CD14-positive monocyte (primary cell): Measurements from ENCODE around the gene KRTAP4-6. TPM values are rescaled to one million over a fixed set of nuclear protein-coding genes. Genes with fewer than 3 reads are reported as not detected.
"Not testable (repeated sequence)": the region's sequence is repeated elsewhere in the genome, so short reads cannot be mapped to it uniquely, and the experiment has no call there.

ENCODE experiments used
- DNase-seq, 3 donors: peaks; one replicate each; pipeline ENCODE4 v3.0.0-alpha.2; 2011 to 2022
- H2AFZ ChIP-seq: 2 replicates; pipeline ENCODE4 v1.6.0; 2012; ENCODE audit warnings: mild to moderate bottlenecking, low read depth, low read length, inconsistent platforms; ENCODE audit not compliant: insufficient read depth, poor library complexity, severe bottlenecking
- H3K27ac ChIP-seq, 2 donors: 1 replicate in 1 of 2; 2 replicates in 1 of 2; pipeline ENCODE4 v1.5.1; 2012 to 2013; ENCODE audit warnings: low read length in 2 of 2, control low read depth in 1 of 2, inconsistent platforms in 1 of 2, low read depth in 1 of 2, mild to moderate bottlenecking in 1 of 2
- H3K27me3 ChIP-seq, 2 donors: one replicate each; pipeline versions ENCODE4 v1.6.0 to v1.6.1; 2011 to 2013; ENCODE audit warnings: low read length in 2 of 2; ENCODE audit not compliant: control insufficient read depth in 2 of 2, insufficient read depth in 2 of 2
- H3K36me3 ChIP-seq, 2 donors: replicated peaks in 1 of 2; 1 replicate in 1 of 2; 2 replicates in 1 of 2; pipeline versions ENCODE4 v1.5.1 to v1.6.1; 2012 to 2013; ENCODE audit warnings: low read length in 2 of 2, control low read depth in 1 of 2, inconsistent platforms in 1 of 2, mild to moderate bottlenecking in 1 of 2; ENCODE audit not compliant: insufficient read depth in 2 of 2, control insufficient read depth in 1 of 2
- H3K4me1 ChIP-seq, 2 donors: 1 replicate in 1 of 2; 2 replicates in 1 of 2; pipeline versions ENCODE4 v1.5.1 to v1.6.1; 2012 to 2013; ENCODE audit warnings: low read length in 2 of 2, control low read depth in 1 of 2, inconsistent platforms in 1 of 2, mild to moderate bottlenecking in 1 of 2, moderate library complexity in 1 of 2; ENCODE audit not compliant: insufficient read depth in 2 of 2, control insufficient read depth in 1 of 2
- H3K4me2 ChIP-seq: replicated peaks from 2 replicates; pipeline ENCODE3; 2012; ENCODE audit warnings: low read length, moderate library complexity, mild to moderate bottlenecking; ENCODE audit not compliant: poor library complexity, severe bottlenecking; ENCODE audit errors: extremely low read depth
- H3K4me3 ChIP-seq, 3 experiments: fragments of 200-600 bp in 1 of 3; sonication (generic) in 1 of 3; replicated peaks in 1 of 3; 1 replicate in 2 of 3; 2 replicates in 1 of 3; pipeline ENCODE4 v1.5.1; 2011 to 2013; ENCODE audit warnings: low read length in 3 of 3, mild to moderate bottlenecking in 3 of 3, control low read depth in 2 of 3, low read depth in 2 of 3, inconsistent platforms in 1 of 3, moderate library complexity in 1 of 3
- H3K79me2 ChIP-seq: 2 replicates; pipeline ENCODE4 v1.6.0; 2012; ENCODE audit warnings: mild to moderate bottlenecking, control low read depth, inconsistent platforms, low read length, moderate library complexity; ENCODE audit not compliant: insufficient read depth
- H3K9ac ChIP-seq: 2 replicates; pipeline ENCODE4 v1.6.0; 2017; ENCODE audit warnings: low read length, mild to moderate bottlenecking; ENCODE audit not compliant: insufficient read depth, poor library complexity, severe bottlenecking
- H3K9me3 ChIP-seq, 2 donors: replicated peaks in 1 of 2; 1 replicate in 1 of 2; 2 replicates in 1 of 2; pipeline versions ENCODE4 v1.5.1 to v1.6.1; 2012 to 2013; ENCODE audit warnings: low read length in 2 of 2, control low read depth in 1 of 2; ENCODE audit not compliant: control insufficient read depth in 1 of 2, insufficient read depth in 1 of 2
- H4K20me1 ChIP-seq: 2 replicates; pipeline ENCODE4 v1.6.0; 2012; ENCODE audit warnings: mild to moderate bottlenecking, low read length, control low read depth, moderate library complexity; ENCODE audit not compliant: insufficient read depth
- H3K27ac Mint-ChIP-seq, 7 donors: one replicate each; pipeline ENCODE4 v1.8.0; 2020; ENCODE audit warnings: mild to moderate bottlenecking in 7 of 7, mixed read lengths in 7 of 7, moderate library complexity in 6 of 7, inconsistent platforms in 2 of 7
- H3K27me3 Mint-ChIP-seq, 3 donors: one replicate each; pipeline ENCODE4 v1.8.0; 2021 to 2022; ENCODE audit warnings: low read depth in 3 of 3, mild to moderate bottlenecking in 3 of 3, mixed read lengths in 3 of 3, moderate library complexity in 3 of 3, inconsistent platforms in 1 of 3
- H3K36me3 Mint-ChIP-seq, 2 donors: one replicate each; pipeline ENCODE4 v1.8.0; 2020; ENCODE audit warnings: mixed read lengths in 2 of 2, inconsistent platforms in 1 of 2, mild to moderate bottlenecking in 1 of 2
- H3K4me1 Mint-ChIP-seq: one replicate; pipeline ENCODE4 v1.8.0; 2020; ENCODE audit warnings: mild to moderate bottlenecking, mixed read lengths
- H3K4me3 Mint-ChIP-seq, 2 donors: one replicate each; pipeline ENCODE4 v1.8.0; 2020; ENCODE audit warnings: mild to moderate bottlenecking in 2 of 2, mixed read lengths in 2 of 2, moderate library complexity in 1 of 2
- H3K9me3 Mint-ChIP-seq, 7 donors: one replicate each; pipeline ENCODE4 v1.8.0; 2020 to 2022; ENCODE audit warnings: mixed read lengths in 7 of 7, mild to moderate bottlenecking in 6 of 7, moderate library complexity in 6 of 7, inconsistent platforms in 2 of 7
- WGBS: methylation state at CpG from one replicate; pipeline ENCODE4 v1.1.5; 2013; ENCODE audit warnings: missing lambda C conversion rate; ENCODE audit not compliant: insufficient coverage; 5-methylcytosine and 5-hydroxymethylcytosine counted together
- intact Hi-C, 2 donors: fragments of 100-400 bp; cut with micrococcal nuclease; formaldehyde crosslinking; loops; one replicate each; pipeline versions ENCODE4 v1.15.0 to v1.15.1; 2023
- polyA plus RNA-seq, 3 donors: library from polyadenylated mRNA; depleted of rRNA in 1 of 3; unstranded in 2 of 3; stranded (reverse) in 1 of 3; fragments of 300-500 nt in 2 of 3; fragments of >200 nt in 1 of 3; fragmentation: Illumina TruSeq in 2 of 3; gene quantifications; 1 replicate in 2 of 3; 2 replicates in 1 of 3; pipeline ENCODE4 v1.2.3, GENCODE V29; 2012 to 2021
- TF ChIP-seq, protein P1 (sequence below): fragments of 200-600 bp; IDR thresholded peaks from one replicate; pipeline ENCODE4 v1.8.0; 2022; ENCODE audit warnings: antibody characterized with exemption, mild to moderate bottlenecking

Gene KRTAP4-6
- polyA plus RNA-seq, 3 donors: not detected

GRCh38 chr17:41163828-41164227 is 23.5 kb upstream of the KRTAP4-6 start:
- no peak overlapping the region for H3K4me2 ChIP-seq
- H3K9me3 Mint-ChIP-seq: peaks cover 0 to 2% (median 0%) of the 10 kb centered on the region in 7 donors
- intact Hi-C loops: no loop called here

GRCh38 chr17:41160648-41161047 is 20.3 kb upstream of the KRTAP4-6 start, which contains the start of gene KRTAP4-4:
Gene KRTAP4-4, minus strand, starts transcription at chr17:41160748. Its CDS starts 57 bp downstream, at chr17:41160691.
- H3K27ac Mint-ChIP-seq: no peak within 1 kb of the TSS
- H3K27me3 Mint-ChIP-seq: peaks cover 0 to 4% (median 4%) of the 10 kb centered on the region in 3 donors
- peaks cover 0 to 2% (median 0%) of the 10 kb centered on the region in 7 donors for H3K9me3 Mint-ChIP-seq
- no peak within 1 kb of the TSS for H2AFZ ChIP-seq
- no peak for DNase-seq
- H3K4me2 ChIP-seq: no peak within 1 kb of the TSS
- H3K9ac ChIP-seq: no peak within 1 kb of the TSS
- H3K4me3 Mint-ChIP-seq: no peak within 1 kb of the TSS
- WGBS: no CpG with 5 or more reads among the region's 1 CpG
- no peaks in the 10 kb centered on the region for H3K79me2 ChIP-seq
- no peaks in the 10 kb centered on the region for H3K36me3 ChIP-seq
- no peak within 1 kb of the TSS for H3K4me3 ChIP-seq
- H3K27ac ChIP-seq: no peak within 1 kb of the TSS
- intact Hi-C loops: no loop called here
- H3K4me1 Mint-ChIP-seq: no peaks in the 10 kb centered on the region
- no peaks in the 10 kb centered on the region for H3K27me3 ChIP-seq
- no peaks in the 10 kb centered on the region for H3K9me3 ChIP-seq
- TF ChIP-seq, protein P1, sequence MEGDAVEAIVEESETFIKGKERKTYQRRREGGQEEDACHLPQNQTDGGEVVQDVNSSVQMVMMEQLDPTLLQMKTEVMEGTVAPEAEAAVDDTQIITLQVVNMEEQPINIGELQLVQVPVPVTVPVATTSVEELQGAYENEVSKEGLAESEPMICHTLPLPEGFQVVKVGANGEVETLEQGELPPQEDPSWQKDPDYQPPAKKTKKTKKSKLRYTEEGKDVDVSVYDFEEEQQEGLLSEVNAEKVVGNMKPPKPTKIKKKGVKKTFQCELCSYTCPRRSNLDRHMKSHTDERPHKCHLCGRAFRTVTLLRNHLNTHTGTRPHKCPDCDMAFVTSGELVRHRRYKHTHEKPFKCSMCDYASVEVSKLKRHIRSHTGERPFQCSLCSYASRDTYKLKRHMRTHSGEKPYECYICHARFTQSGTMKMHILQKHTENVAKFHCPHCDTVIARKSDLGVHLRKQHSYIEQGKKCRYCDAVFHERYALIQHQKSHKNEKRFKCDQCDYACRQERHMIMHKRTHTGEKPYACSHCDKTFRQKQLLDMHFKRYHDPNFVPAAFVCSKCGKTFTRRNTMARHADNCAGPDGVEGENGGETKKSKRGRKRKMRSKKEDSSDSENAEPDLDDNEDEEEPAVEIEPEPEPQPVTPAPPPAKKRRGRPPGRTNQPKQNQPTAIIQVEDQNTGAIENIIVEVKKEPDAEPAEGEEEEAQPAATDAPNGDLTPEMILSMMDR: no peak
- H3K4me1 ChIP-seq: no peaks in the 10 kb centered on the region
- H3K36me3 Mint-ChIP-seq: no peaks in the 10 kb centered on the region
- no peaks in the 10 kb centered on the region for H4K20me1 ChIP-seq

More at GRCh38 chr17:41163828-41164227, 23.5 kb upstream of the KRTAP4-6 start:
- Histone ChIP-seq H3K79me2 (no peaks in the 10 kb centered on the region), H3K9me3 (no peaks in the 10 kb centered on the region), H3K4me3 (no peak overlapping the region), H3K4me1 (no peaks in the 10 kb centered on the region), H2AFZ (no peak overlapping the region), H3K36me3 (no peaks in the 10 kb centered on the region), H3K27ac (no peak overlapping the region), H3K27me3 (no peaks in the 10 kb centered on the region), H3K9ac (no peak overlapping the region), H4K20me1 (no peaks in the 10 kb centered on the region)
- Mint-ChIP-seq H3K36me3 (no peaks in the 10 kb centered on the region), H3K27me3 (peaks cover 2 to 4% (median 2%) of the 10 kb centered on the region in 3 donors), H3K27ac (no peak overlapping the region), H3K4me1 (no peaks in the 10 kb centered on the region), H3K4me3 (no peak overlapping the region)
- WGBS: 86% methylated on average over 4 of the region's 7 CpGs
- no peak for DNase-seq
- TF ChIP-seq, protein P1: no peak

DNA sequence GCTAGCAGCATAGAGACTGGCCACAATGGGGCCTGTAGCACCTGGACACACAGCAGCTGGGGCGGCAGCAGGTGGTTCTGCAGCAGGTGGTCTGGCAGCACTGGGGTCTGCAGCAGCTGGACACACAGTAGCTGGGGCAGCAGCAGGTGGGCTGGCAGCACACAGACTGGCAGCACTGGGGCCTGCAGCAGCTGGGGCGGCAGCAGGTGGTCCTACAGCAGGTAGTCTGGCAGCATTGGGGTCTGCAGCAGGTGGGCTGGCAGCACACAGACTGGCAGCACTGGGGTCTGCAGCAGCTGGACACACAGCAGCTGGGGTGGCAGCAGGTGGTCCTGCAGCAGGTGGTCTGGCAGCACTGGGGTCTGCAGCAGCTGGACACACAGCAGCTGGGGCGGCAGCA is 19.8 kb upstream of the KRTAP4-6 start:
- H3K4me3 Mint-ChIP-seq, intact Hi-C loops, H3K36me3 Mint-ChIP-seq, H3K27ac ChIP-seq, H3K9me3 Mint-ChIP-seq, H4K20me1 ChIP-seq, H3K9ac ChIP-seq, H3K27me3 ChIP-seq, H3K9me3 ChIP-seq, H2AFZ ChIP-seq, H3K4me2 ChIP-seq, H3K27me3 Mint-ChIP-seq, DNase-seq, H3K4me3 ChIP-seq, H3K4me1 Mint-ChIP-seq, H3K4me1 ChIP-seq, H3K27ac Mint-ChIP-seq, H3K36me3 ChIP-seq, H3K79me2 ChIP-seq: not testable (repeated sequence)
- 97% methylated on average over 2 of the region's 3 CpGs for WGBS
